HG02973 (cell line): ENCODE measurements around the gene IL4.
"Not testable (repeated sequence)": the region's sequence is repeated elsewhere in the genome, so short reads cannot be mapped to it uniquely, and the experiment has no call there.

Source experiments
- ATAC-seq: cut with Tn5 transposase; IDR thresholded peaks from one replicate; pipeline ENCODE4 v1.9.1; 2021; ENCODE audit warnings: moderate library complexity; ENCODE audit not compliant: unreplicated experiment

Gene IL4

DNA sequence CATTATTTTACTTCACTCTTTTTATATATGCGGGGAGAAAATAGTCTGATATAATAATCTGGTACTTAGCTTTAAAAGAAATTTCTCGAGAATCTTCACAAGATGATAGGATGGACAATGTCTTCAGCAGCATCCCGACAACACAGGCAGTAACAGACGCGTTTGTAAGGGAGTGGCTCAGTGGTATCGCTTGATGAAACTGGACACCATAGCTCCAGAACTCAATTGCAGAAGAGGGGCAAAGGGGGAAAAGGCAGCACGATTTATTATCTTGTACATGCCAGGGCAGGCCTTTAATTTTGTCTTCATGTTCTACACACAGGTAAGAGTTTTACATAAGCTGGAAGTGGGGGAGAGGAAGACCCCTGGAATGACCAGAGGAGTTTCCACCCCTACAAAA lies 15.7 kb downstream of the IL4 start:
- ATAC-seq: no peak

DNA sequence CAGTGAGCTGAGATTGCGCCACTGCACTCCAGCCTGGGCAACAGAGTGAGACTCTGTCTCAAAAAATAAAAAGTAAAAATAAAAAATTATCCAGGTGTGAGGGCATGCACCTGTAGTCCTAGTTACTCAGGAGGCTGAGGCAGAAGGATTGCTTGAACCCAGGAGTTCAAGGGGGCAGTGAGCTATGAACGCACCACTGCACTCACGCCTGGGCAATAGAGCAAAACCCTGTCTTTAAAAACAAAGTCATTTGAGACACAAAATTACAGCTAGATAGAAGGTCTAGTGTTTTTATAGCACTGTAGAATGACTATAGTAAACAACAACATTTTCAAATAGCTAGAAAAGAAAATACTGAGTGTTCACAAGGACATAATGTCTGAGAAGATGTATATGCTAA lies 16.4 kb downstream of the IL4 start:
- ATAC-seq: no peak

DNA sequence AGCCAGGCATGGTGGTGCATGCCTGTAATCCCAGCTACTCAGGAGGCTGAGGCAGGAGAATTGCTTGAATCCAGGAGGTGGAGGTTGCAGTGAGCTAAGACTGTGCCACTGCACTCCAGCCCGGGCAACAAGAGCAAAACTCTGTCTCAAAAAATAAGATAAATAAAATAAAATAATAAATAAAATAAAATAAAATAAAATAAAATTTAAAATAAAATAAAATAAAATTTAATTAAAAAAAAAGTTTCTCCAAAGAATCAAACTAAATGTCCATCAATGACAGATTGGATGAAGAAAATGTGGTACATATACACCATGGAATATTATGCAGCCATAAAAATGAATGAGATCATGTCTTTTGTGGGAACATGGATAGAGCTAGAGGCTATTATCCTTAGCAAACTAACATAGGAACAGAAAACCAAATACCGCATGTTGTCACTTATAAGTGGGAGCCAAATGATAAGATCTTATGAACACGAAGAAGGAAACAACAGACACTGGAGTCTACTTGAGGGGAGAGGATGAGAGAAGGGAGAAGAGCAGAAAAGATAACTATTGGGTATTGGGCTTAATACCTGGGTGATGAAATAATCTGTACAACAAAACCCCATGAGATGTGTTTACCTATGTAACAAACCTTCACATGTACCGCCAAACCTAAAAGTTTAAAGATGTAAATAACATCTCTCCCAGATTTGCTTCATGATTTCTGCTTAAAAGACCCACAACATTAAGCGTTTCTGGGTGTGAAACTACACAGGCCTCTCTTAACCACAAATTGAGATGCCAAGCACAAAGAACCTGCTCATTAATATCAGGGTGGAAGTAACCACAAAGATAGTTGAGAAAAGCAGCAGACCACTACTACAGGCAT lies 18.2 kb downstream of the IL4 start:
- not testable (repeated sequence) for ATAC-seq

DNA sequence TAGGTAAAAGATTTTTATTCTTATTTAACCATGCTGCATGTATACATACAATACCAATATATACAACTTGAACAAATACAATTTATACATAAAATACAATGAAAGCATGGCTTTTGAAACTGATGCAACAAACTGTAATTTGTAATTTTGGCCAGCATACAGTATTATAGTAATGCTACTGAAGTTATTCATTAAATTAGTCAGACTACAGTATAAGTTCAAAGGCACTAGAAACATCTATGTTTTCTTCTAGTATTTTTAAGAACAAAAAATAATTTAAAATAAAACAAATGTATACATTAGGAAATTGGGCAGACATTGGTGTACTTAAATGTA lies 18.8 kb downstream of the IL4 start:
- ATAC-seq: no peak

GRCh38 chr5:132695956-132696355 lies 22.2 kb downstream of the IL4 start:
- ATAC-seq: no peak

GRCh38 chr5:132704875-132705274 lies 31.1 kb downstream of the IL4 start:
- no peak for ATAC-seq

- no peak for ATAC-seq
Measured at GRCh38 chr5:132708645-132709044, 34.9 kb downstream of the IL4 start.

DNA sequence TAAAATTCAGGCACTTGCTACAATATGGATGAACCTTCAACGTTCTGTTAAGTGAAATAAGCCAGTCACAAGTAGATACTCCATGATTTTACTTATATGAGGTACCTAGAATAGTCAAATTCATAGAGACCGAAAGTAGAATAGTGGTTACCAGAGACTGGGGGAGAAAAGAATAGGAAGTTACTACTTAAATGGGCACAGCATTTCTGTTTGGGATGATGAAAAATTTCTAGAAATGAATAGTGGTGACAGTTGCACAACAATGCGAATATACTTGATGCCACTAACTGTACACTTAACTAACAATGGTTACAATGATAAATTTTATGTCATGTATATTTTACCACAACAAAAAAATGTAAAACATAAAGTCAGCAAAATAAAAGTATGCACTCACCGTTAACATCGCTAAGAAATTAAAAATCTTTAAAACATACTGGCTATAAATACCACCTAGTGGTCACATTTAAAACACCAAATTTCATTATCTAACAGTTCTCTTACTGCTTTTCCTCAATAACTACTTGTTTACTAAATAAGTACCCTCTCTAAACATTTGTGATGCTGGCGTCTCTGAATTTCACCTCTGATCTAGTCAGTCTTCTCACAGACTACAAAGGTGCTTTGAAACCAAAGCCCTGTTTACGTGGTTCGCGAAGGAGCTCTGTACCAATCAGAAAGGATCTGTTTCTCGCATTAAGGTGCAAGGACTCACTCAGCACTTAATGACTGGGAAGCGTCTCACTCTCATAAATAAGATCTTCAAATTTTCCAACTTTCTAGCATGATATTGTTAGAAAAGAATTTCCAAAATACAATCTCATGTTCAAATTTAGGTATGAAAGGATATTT lies 40.9 kb downstream of the IL4 start:
- ATAC-seq: no peak

DNA sequence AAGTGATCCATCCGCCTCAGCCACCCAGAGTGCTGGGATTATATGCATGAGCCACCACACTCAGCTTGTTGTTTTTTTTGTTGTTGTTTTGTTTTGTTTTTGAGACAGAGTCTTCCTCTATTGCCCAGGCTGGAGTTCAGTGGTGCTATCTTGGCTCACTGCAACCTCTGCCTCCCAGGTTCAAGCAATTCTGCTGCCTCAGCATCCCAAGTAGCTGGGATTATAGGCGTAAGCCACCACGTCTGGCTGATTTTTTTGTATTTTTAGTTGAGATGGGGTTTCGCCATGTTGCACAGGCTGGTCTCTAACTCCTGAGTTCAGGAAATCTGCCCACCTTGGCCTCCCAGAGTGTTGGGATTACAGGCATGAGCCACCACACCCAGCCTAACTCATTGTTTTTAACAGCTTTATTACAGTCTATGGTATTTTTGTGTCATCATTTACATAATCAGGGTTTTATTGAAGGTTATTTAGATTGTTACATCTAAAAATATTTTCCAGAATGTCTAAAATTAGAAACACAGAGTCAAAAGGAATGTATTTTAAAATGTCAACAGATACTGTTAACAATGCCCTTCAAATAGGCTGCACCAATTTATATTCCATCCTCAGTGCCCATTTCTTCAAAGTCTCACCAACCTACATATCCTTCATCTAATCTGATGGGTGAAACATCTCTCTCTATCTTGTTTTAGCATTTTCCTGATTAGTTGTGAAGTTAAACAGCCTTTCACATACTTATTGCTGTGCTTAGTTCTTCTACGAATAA lies 44.9 kb downstream of the IL4 start:
- ATAC-seq: no peak

- no peak for ATAC-seq
Measured at GRCh38 chr5:132725745-132726144, 52.0 kb downstream of the IL4 start.

DNA sequence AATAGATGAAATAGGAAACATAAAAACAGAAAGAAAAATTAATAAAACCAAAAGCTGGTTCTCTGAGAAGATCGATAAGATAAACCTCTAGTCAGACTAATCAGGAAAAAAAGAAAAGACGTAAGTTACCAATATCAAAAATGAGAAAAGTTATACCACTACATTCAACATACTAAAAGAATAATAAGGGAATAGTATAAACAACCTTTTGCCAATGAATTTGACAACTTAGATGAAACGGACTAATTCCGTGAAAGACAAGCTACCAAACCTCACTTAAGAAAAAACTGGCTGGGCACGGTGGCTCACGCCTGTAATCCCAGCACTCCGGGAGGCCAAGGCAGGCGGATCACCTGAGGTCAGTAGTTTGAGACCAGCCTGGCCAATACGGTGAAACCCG lies 56.1 kb downstream of the IL4 start:
- ATAC-seq: no peak
